Gastroesophageal sphincter (tissue), 3 donors: ENCODE data around the gene MCAM.

Source experiments
- CTCF ChIP-seq, 4 experiments: fragments of 200-600 bp in 2 of 4; fragments of 450-650 bp in 2 of 4; sonication (generic) in 1 of 4; IDR thresholded peaks; one replicate each; pipeline ENCODE4 v1.5.1; 2017 to 2019; ENCODE audit warnings: antibody characterized with exemption in 4 of 4, mild to moderate bottlenecking in 2 of 4, moderate library complexity in 2 of 4
- POLR2A ChIP-seq, 2 donors: fragments of 450-650 bp; IDR thresholded peaks; one replicate each; pipeline ENCODE4 v1.6.1; 2017; ENCODE audit warnings: antibody characterized with exemption in 2 of 2, mild to moderate bottlenecking in 2 of 2, moderate library complexity in 1 of 2

- TF ChIP-seq CTCF (IDR thresholded peaks at IDR 0.05) = no peak
- no peak for TF ChIP-seq POLR2A (IDR thresholded peaks at IDR 0.05)
Observed at GRCh38 chr11:119336744-119337469, 20.0 kb upstream of the MCAM start.
